ENCODE results near the gene THBS4.

DNA sequence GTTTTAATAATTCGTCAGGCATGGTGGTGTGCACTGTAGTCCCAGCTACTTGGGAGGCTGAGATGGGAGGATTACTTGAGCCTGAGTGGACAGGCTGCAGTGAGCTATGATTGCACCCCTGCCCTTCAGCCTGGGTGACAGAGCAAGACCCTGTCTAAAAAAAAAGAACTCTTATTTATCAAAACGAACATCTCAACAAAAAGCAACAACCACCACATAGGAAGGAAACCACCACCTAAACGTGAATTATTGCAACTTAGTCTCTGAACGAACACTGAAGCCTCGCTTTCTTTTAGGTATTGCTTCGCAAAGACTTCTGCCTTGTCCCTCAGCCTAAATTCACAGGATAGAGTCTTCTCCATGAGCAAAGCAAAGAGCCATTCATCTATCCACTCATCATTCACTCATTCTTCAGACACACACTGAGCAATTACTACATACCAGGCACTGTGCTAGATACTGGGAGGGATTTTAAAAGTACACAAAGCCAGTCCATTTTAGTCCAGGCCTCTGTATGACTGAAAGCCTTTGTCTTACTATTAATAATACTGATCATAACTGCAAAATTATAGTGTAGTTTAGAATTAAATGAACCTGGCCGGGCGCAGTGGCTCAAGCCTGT is 57.4 kb downstream of the THBS4 start:
- TF ChIP-seq POLR2A (IDR thresholded peaks at IDR 0.05; ENCODE audit: low read depth) (no peak), EP300 (IDR thresholded peaks at IDR 0.05) (no peak), POLR2AphosphoS5 (IDR thresholded peaks at IDR 0.05) (no peak)
- TF ChIP-seq, protein P1, sequence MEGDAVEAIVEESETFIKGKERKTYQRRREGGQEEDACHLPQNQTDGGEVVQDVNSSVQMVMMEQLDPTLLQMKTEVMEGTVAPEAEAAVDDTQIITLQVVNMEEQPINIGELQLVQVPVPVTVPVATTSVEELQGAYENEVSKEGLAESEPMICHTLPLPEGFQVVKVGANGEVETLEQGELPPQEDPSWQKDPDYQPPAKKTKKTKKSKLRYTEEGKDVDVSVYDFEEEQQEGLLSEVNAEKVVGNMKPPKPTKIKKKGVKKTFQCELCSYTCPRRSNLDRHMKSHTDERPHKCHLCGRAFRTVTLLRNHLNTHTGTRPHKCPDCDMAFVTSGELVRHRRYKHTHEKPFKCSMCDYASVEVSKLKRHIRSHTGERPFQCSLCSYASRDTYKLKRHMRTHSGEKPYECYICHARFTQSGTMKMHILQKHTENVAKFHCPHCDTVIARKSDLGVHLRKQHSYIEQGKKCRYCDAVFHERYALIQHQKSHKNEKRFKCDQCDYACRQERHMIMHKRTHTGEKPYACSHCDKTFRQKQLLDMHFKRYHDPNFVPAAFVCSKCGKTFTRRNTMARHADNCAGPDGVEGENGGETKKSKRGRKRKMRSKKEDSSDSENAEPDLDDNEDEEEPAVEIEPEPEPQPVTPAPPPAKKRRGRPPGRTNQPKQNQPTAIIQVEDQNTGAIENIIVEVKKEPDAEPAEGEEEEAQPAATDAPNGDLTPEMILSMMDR (IDR thresholded peaks at IDR 0.05): no peak
